Brain microvascular endothelial cell (primary cell): ENCODE data around the gene CLEC10A.
"Not testable (repeated sequence)": the region's sequence is repeated elsewhere in the genome, so short reads cannot be mapped to it uniquely, and the experiment has no call there.

Experiments used
- DNase-seq: peaks from one replicate; pipeline ENCODE4 v3.0.0-alpha.2; 2020
- H3K27ac ChIP-seq: fragments of 250-450 bp; sonication (Bioruptor Pico); 2 replicates; pipeline ENCODE4 v1.5.1; 2020; ENCODE audit warnings: mild to moderate bottlenecking, moderate library complexity
- H3K27me3 ChIP-seq: fragments of 250-450 bp; sonication (Bioruptor Pico); replicated peaks from 2 replicates; pipeline ENCODE4 v1.5.1; 2020; ENCODE audit warnings: mild to moderate bottlenecking
- H3K36me3 ChIP-seq: fragments of 250-450 bp; sonication (Bioruptor Pico); replicated peaks from 2 replicates; pipeline ENCODE4 v1.5.1; 2020; ENCODE audit warnings: mild to moderate bottlenecking
- H3K4me3 ChIP-seq: 2 replicates; pipeline ENCODE4 v1.5.1; 2011; ENCODE audit warnings: low read depth, mild to moderate bottlenecking, control low read depth, low read length, moderate library complexity
- in situ Hi-C: cut with HindIII; loops from 2 replicates; pipeline ENCODE4 v1.10.0; 2017; ENCODE audit warnings: low sequenced_read_pairs, low pct_ligation_motif_present
- TF ChIP-seq, protein P1 (sequence below): IDR thresholded peaks from 2 replicates; pipeline ENCODE4 v1.5.1; 2011; ENCODE audit warnings: low read depth, mild to moderate bottlenecking, moderate library complexity, low read length, control low read depth, inconsistent platforms; ENCODE audit errors: missing control alignments

CLEC10A gene

GRCh38 chr17:7094652-7095019 is 14.6 kb upstream of the CLEC10A start:
- Histone ChIP-seq H3K4me3 (no peak overlapping the region), H3K27me3 (no peaks in the 10 kb centered on the region), H3K36me3 (no peaks in the 10 kb centered on the region), H3K27ac (no peak overlapping the region)
- in situ Hi-C loops: no loop called here
- no peak for DNase-seq
- TF ChIP-seq, protein P1, sequence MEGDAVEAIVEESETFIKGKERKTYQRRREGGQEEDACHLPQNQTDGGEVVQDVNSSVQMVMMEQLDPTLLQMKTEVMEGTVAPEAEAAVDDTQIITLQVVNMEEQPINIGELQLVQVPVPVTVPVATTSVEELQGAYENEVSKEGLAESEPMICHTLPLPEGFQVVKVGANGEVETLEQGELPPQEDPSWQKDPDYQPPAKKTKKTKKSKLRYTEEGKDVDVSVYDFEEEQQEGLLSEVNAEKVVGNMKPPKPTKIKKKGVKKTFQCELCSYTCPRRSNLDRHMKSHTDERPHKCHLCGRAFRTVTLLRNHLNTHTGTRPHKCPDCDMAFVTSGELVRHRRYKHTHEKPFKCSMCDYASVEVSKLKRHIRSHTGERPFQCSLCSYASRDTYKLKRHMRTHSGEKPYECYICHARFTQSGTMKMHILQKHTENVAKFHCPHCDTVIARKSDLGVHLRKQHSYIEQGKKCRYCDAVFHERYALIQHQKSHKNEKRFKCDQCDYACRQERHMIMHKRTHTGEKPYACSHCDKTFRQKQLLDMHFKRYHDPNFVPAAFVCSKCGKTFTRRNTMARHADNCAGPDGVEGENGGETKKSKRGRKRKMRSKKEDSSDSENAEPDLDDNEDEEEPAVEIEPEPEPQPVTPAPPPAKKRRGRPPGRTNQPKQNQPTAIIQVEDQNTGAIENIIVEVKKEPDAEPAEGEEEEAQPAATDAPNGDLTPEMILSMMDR: no peak

DNA sequence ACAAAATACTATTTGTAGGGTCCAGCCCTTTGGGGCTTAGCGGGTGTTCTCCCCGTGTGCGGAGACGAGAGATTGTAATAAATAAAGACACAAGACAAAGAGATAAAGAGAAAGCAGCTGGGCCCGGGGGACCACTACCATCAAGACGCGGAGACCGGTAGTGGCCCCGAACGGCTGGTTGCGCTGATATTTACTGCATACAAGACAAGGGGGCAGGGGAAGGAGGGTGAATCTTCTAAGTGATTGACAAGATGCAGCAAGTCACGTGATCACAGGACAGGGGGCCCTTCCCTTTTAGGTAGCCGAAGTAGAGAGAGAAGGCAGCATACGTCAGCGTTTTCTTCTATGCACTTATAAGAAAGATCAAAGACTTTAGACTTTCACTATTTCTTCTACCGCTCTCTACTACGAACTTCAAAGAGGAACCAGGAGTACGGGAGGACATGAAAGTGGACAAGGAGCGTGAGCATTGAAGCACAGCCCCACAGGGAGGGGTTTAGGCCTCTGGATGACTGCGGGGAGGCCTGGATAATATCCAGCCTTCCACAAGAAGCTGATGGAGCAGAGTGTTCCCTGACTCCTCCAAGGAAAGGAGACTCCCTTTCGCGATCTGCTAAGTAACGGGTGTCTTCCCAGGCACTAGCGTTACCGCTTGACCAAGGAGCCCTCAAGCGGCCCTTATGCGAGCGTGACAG is 11.4 kb upstream of the CLEC10A start:
- in situ Hi-C loops, H3K36me3 ChIP-seq, H3K27ac ChIP-seq, H3K27me3 ChIP-seq, DNase-seq, H3K4me3 ChIP-seq: not testable (repeated sequence)

DNA sequence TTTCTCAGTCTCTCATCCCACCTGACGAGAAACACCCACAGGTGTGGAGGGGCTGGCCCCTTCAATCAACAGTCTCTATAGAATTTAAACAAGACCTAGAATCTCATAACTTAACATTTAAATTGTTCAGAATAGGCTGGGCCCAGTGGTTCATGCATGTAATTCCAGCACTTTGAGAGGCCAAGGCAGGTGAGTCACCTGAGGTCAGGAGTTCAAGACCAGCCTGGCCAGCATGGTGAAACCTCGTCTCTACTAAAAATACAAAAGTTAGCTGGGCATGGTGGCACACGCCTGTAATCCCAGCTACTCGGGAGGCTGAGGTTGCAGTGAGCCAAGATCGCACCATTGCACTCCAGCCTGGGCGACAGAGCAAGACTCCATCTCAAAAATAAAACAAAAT is 9.5 kb upstream of the CLEC10A start:
- DNase-seq, H3K36me3 ChIP-seq, H3K4me3 ChIP-seq, H3K27me3 ChIP-seq, in situ Hi-C loops, H3K27ac ChIP-seq: not testable (repeated sequence)

GRCh38 chr17:7088442-7088841 is 8.4 kb upstream of the CLEC10A start:
- H3K36me3 ChIP-seq, in situ Hi-C loops, DNase-seq: not testable (repeated sequence)

GRCh38 chr17:7084088-7084487 is 4.0 kb upstream of the CLEC10A start:
- TF ChIP-seq, protein P1: no peak
- Histone ChIP-seq H3K27ac (no peak overlapping the region), H3K4me3 (no peak overlapping the region), H3K36me3 (no peaks in the 10 kb centered on the region), H3K27me3 (no peaks in the 10 kb centered on the region)
- DNase-seq: no peak
- in situ Hi-C loops: no loop called here

More at GRCh38 chr17:7088442-7088841, 8.4 kb upstream of the CLEC10A start:
- not testable (repeated sequence) for H3K4me3 ChIP-seq, H3K27me3 ChIP-seq, H3K27ac ChIP-seq

- TF ChIP-seq, protein P1: no peak
- Histone ChIP-seq H3K4me3 (no peak overlapping the region), H3K27ac (no peak overlapping the region), H3K27me3 (no peaks in the 10 kb centered on the region), H3K36me3 (no peaks in the 10 kb centered on the region)
- in situ Hi-C loops: no loop called here
- DNase-seq: peak; percentile 40
Observed at GRCh38 chr17:7083592-7083991, 3.5 kb upstream of the CLEC10A start.

DNA sequence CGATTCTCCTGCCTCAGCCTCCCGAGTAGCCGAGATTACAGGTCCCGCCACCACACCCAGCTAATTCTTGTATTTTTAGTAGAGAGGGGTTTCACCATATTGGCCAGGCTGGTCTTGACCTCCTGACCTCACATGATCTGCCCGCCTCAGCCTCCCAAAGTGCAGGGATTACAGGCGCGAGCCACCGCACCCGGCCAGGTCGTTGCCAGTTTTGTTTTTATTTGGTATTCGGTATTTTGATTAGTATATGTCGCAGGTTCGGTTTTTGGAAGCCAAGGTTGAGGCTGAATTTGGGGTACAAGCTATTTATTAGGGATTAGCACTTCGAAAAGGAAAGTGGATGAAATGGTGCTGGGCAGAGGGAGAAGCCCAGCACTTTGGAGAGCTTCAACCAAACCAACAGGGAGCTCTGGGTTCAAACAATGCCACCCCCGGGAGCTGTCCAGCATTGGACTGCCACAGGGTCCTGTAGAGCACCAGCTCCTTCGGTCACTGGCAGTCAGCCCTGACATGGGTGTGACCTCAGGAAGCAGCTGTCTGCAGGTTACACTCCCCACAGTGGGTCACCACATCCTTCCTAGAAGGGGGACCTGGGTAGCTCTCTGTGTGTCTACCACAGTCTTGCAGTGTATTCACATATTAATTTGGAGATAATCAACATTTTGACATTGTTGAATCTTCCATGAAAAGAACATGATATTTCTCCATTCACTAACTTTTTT is 1.5 kb upstream of the CLEC10A start:
- H3K27ac ChIP-seq: no peak overlapping the region
- H3K36me3 ChIP-seq: no peaks in the 10 kb centered on the region
- DNase-seq: no peak
- H3K27me3 ChIP-seq: no peaks in the 10 kb centered on the region
- H3K4me3 ChIP-seq: no peak overlapping the region
- in situ Hi-C loops: no loop called here
- TF ChIP-seq, protein P1: no peak
